Measurements from ENCODE around the gene TST. TPM values are rescaled to one million over a fixed set of nuclear protein-coding genes. Genes with fewer than 3 reads are reported as not detected.

TST gene
- total RNA-seq, 1 donor from 2014 or later = 21.5 TPM

- Histone ChIP-seq H3K4me3 (no peak overlapping the region), H3K79me2 (ENCODE audit: low read depth) (no peaks in the 10 kb centered on the region), H3K36me3 (no peaks in the 10 kb centered on the region), H3K27me3 (no peaks in the 10 kb centered on the region), H2AFZ (replicated peaks) (no peak overlapping the region), H3K27ac (no peak overlapping the region), H3K4me2 (no peak overlapping the region), H3F3A (ENCODE audit: low read depth) (no peaks in the 10 kb centered on the region), H3K9ac (no peak overlapping the region), H3K4me1 (peaks cover 10% of the 10 kb centered on the region), H4K20me1 (ENCODE audit: low read depth) (no peaks in the 10 kb centered on the region), H3K9me3 (ENCODE audit: low read depth) (no peaks in the 10 kb centered on the region)
- no peaks in the 10 kb centered on the region for H3K36me3 Mint-ChIP-seq
- no peak overlapping the region for H3K4me3 Mint-ChIP-seq
- peaks cover 6% of the 10 kb centered on the region for H3K27me3 Mint-ChIP-seq (ENCODE audit: insufficient read depth, low read depth)
- TF ChIP-seq CTCF (IDR thresholded peaks at IDR 0.05) = peak; percentile 37
- TF ChIP-seq EZH2phosphoT487 (IDR thresholded peaks at IDR 0.05) = no peak
- peaks cover 15% of the 10 kb centered on the region for H3K4me1 Mint-ChIP-seq
- DNase-seq (ENCODE audit: low spot score) = no peak
- H3K9me3 Mint-ChIP-seq = no peaks in the 10 kb centered on the region
- H3K27ac Mint-ChIP-seq = peak overlapping the region; percentile 20
Measured at GRCh38 chr22:36998620-36999351, 20.5 kb downstream of the TST start.

- Mint-ChIP-seq H3K27ac (no peak overlapping the region), H3K4me1 (peaks cover 6% of the 10 kb centered on the region), H3K36me3 (no peaks in the 10 kb centered on the region), H3K9me3 (no peaks in the 10 kb centered on the region), H3K4me3 (no peak overlapping the region), H3K27me3 (ENCODE audit: insufficient read depth, low read depth) (peaks cover 4% of the 10 kb centered on the region)
- Histone ChIP-seq H3K4me3 (no peak overlapping the region), H3K79me2 (ENCODE audit: low read depth) (no peaks in the 10 kb centered on the region), H3K9ac (no peak overlapping the region), H3K4me2 (no peak overlapping the region), H3F3A (ENCODE audit: low read depth) (no peaks in the 10 kb centered on the region), H4K20me1 (ENCODE audit: low read depth) (no peaks in the 10 kb centered on the region), H3K4me1 (peaks cover 4% of the 10 kb centered on the region), H3K27ac (no peak overlapping the region), H3K9me3 (ENCODE audit: low read depth) (no peaks in the 10 kb centered on the region), H3K36me3 (no peaks in the 10 kb centered on the region), H3K27me3 (no peaks in the 10 kb centered on the region), H2AFZ (replicated peaks) (no peak overlapping the region)
- no peak for DNase-seq (ENCODE audit: low spot score)
- TF ChIP-seq EZH2phosphoT487 (IDR thresholded peaks at IDR 0.05) = no peak
- TF ChIP-seq CTCF (IDR thresholded peaks at IDR 0.05) = no peak
- no peak for TF ChIP-seq EZH2 (IDR thresholded peaks at IDR 0.05)
Measured at GRCh38 chr22:36997746-36998145, 21.5 kb downstream of the TST start.

GRCh38 chr22:36991206-36991605, 28.0 kb downstream of the TST start:
- H3K4me1 Mint-ChIP-seq = no peaks in the 10 kb centered on the region
- H3K4me3 Mint-ChIP-seq = no peak overlapping the region
- Histone ChIP-seq H3K9ac (no peak overlapping the region), H3F3A (ENCODE audit: low read depth) (no peaks in the 10 kb centered on the region), H3K4me3 (no peak overlapping the region), H3K79me2 (ENCODE audit: low read depth) (no peaks in the 10 kb centered on the region), H3K9me3 (ENCODE audit: low read depth) (no peaks in the 10 kb centered on the region), H3K27me3 (peaks cover 19% of the 10 kb centered on the region), H3K27ac (no peak overlapping the region), H4K20me1 (ENCODE audit: low read depth) (no peaks in the 10 kb centered on the region), H3K36me3 (no peaks in the 10 kb centered on the region), H2AFZ (replicated peaks) (no peak overlapping the region), H3K4me1 (no peaks in the 10 kb centered on the region), H3K4me2 (no peak overlapping the region)
- H3K27me3 Mint-ChIP-seq (ENCODE audit: insufficient read depth, low read depth) = peaks cover 6% of the 10 kb centered on the region
- H3K9me3 Mint-ChIP-seq = peaks cover 10% of the 10 kb centered on the region
- no peaks in the 10 kb centered on the region for H3K36me3 Mint-ChIP-seq
- no peak overlapping the region for H3K27ac Mint-ChIP-seq
- DNase-seq (ENCODE audit: low spot score) = no peak
- TF ChIP-seq EZH2 (IDR thresholded peaks at IDR 0.05) (no peak), CTCF (IDR thresholded peaks at IDR 0.05) (no peak)
